ENCODE data around the gene CPNE5. TPM values are rescaled to one million over a fixed set of nuclear protein-coding genes. Genes with fewer than 3 reads are reported as not detected.

Gene CPNE5
- total and polyA plus RNA-seq, 2 of the 4 experiments (the other 2 are of a cell fraction) = 0.07 TPM; not detected in 1

GRCh38 chr6:36698196-36698595, 141.0 kb downstream of the CPNE5 start:
- Histone ChIP-seq H2BK20ac (ENCODE audit: low read depth, low read length) (no peak overlapping the region), H2BK120ac (ENCODE audit: low read depth, low read length) (no peak overlapping the region), H3K14ac (replicated peaks; ENCODE audit: low read depth, low read length) (no peak overlapping the region), H3K4me2 (ENCODE audit: low read depth, low read length) (no peak overlapping the region), H3K56ac (ENCODE audit: extremely low read depth, insufficient read depth, low read length) (no peak overlapping the region), H4K5ac (ENCODE audit: low read depth, low read length) (no peak overlapping the region), H3K79me1 (ENCODE audit: low read depth in 1 of 2, low read length in 2 of 2) (no peaks in the 10 kb centered on the region), H4K91ac (ENCODE audit: insufficient read depth, low read depth, low read length) (no peak overlapping the region), H2BK5ac (ENCODE audit: low read depth, low read length, poor library complexity, severe bottlenecking) (no peak overlapping the region), H2AFZ (replicated peaks; ENCODE audit: low read length, poor library complexity) (no peak overlapping the region), H3K4me3 (ENCODE audit: insufficient read depth, low read depth, low read length) (no peak overlapping the region), H3K18ac (ENCODE audit: low read depth, low read length) (no peak overlapping the region), H3K36me3 (ENCODE audit: control insufficient read depth, insufficient read depth, low read length) (no peaks in the 10 kb centered on the region), H3K9me1 (ENCODE audit: insufficient read depth, low read length) (peaks cover 3% of the 10 kb centered on the region; the same call in 1 of the 2 replicates), H2BK15ac (ENCODE audit: low read depth, low read length) (no peak overlapping the region), H2AK9ac (replicated peaks; ENCODE audit: low read depth, low read length, poor library complexity) (no peak overlapping the region), H3K27me3 (ENCODE audit: control insufficient read depth, insufficient read depth, low read length) (peaks cover 17% of the 10 kb centered on the region), H4K8ac (ENCODE audit: low read depth in 2 of 2, low read length in 2 of 2) (no peak overlapping the region), H3K9me3 (ENCODE audit: control insufficient read depth, insufficient read depth, low read length) (peaks cover 3% of the 10 kb centered on the region), H3K4ac (ENCODE audit: low read depth, low read length) (no peak overlapping the region), H3K23ac (ENCODE audit: low read depth, low read length) (no peak overlapping the region), H3K4me1 (ENCODE audit: control insufficient read depth, insufficient read depth, low read length) (no peaks in the 10 kb centered on the region), H3K9ac (ENCODE audit: low read depth, low read length) (no peak overlapping the region), H4K20me1 (ENCODE audit: insufficient read depth, low read length) (no peaks in the 10 kb centered on the region), H3K27ac (ENCODE audit: insufficient read depth, low read length) (no peak overlapping the region), H2AK5ac (ENCODE audit: low read depth, low read length) (no peak overlapping the region)
- dilution Hi-C loops (cut with HindIII; ENCODE audit: low sequenced_read_pairs, unreplicated experiment) = no loop called here
- intact Hi-C loops (cut with micrococcal nuclease) = no loop called here
- BruUV-seq (replicated peaks) = no TSS peak
- no peak for TF ChIP-seq CEBPB (IDR thresholded peaks at IDR 0.05; ENCODE audit: low read depth, low read length)
- no peak for TF ChIP-seq ELK1 (IDR thresholded peaks at IDR 0.05; ENCODE audit: borderline replicate concordance, low read depth, low read length)
- no peak for TF ChIP-seq MAZ (IDR thresholded peaks at IDR 0.05; ENCODE audit: borderline replicate concordance, low read depth, low read length)
- no peak for TF ChIP-seq NFE2L2 (IDR thresholded peaks at IDR 0.05; ENCODE audit: low read depth, low read length)
- TF ChIP-seq POLR2A (IDR thresholded peaks at IDR 0.05; ENCODE audit: low read depth, low read length) = no peak
- no peak for TF ChIP-seq MXI1 (IDR thresholded peaks at IDR 0.05; ENCODE audit: borderline replicate concordance, low read depth, low read length)
- TF ChIP-seq RFX5 (IDR thresholded peaks at IDR 0.05; ENCODE audit: low read depth, low read length) = no peak
- no peak for TF ChIP-seq RCOR1 (IDR thresholded peaks at IDR 0.05; ENCODE audit: insufficient replicate concordance, low read length)
- TF ChIP-seq BHLHE40 (IDR thresholded peaks at IDR 0.05; ENCODE audit: low read depth, low read length) = no peak
- TF ChIP-seq RAD21 (IDR thresholded peaks at IDR 0.05; ENCODE audit: low read length) = no peak
- TF ChIP-seq SMC3 (IDR thresholded peaks at IDR 0.05; ENCODE audit: low read depth, low read length) = no peak
- no peak for TF ChIP-seq CTCF (conservative IDR thresholded peaks at IDR 0.05; ENCODE audit: low read depth, low read length)
- no peak for TF ChIP-seq MAFK (IDR thresholded peaks at IDR 0.05; ENCODE audit: low read depth, low read length)
- TF ChIP-seq FOS (IDR thresholded peaks at IDR 0.05; ENCODE audit: low read depth, low read length) = no peak
- TF ChIP-seq CHD1 (IDR thresholded peaks at IDR 0.05; ENCODE audit: low read depth, low read length) = no peak
- TF ChIP-seq USF2 (IDR thresholded peaks at IDR 0.05; ENCODE audit: low read depth, low read length) = no peak
- in situ Hi-C loops (cut with MboI; ENCODE audit: low sequenced_read_pairs) = no loop called here
- ChIA-PET CTCF (no interaction called here), POLR2A (ENCODE audit: unreplicated experiment) (no interaction called here)
- no CpG with 5 or more reads among the region's 6 CpGs for WGBS, 2 experiments (ENCODE audit: extremely low coverage in 2 of 2, insufficient read length in 1 of 2)
- DNase-seq (no peak), ATAC-seq (ENCODE audit: low read depth) (no peak)
